ENCODE measurements around the gene DUSP9.

GRCh38 chrX:153692611-153693156 is 45.7 kb downstream of the DUSP9 start:
- no peak for TF ChIP-seq CTCF (IDR thresholded peaks at IDR 0.05; ENCODE audit: poor library complexity, severe bottlenecking)
- TF ChIP-seq EZH2 (IDR thresholded peaks at IDR 0.05; ENCODE audit: borderline replicate concordance, insufficient read depth, low read length, poor library complexity, severe bottlenecking) = no peak
- no peak for TF ChIP-seq RAD21 (conservative IDR thresholded peaks at IDR 0.05)
- TF ChIP-seq MXI1 (conservative IDR thresholded peaks at IDR 0.05; ENCODE audit: poor library complexity, severe bottlenecking) = no peak
- TF ChIP-seq POLR2AphosphoS5 (IDR thresholded peaks at IDR 0.05) = no peak
- no peak for TF ChIP-seq SMC3 (conservative IDR thresholded peaks at IDR 0.05; ENCODE audit: poor library complexity)
- no peak for TF ChIP-seq REST (IDR thresholded peaks at IDR 0.05; ENCODE audit: borderline replicate concordance)
- no peak for TF ChIP-seq TAF1 (IDR thresholded peaks at IDR 0.05; ENCODE audit: low read depth)

Data from neural cell (in vitro differentiated cells).